Measurements from ENCODE around the gene MUC4. TPM values are rescaled to one million over a fixed set of nuclear protein-coding genes. Genes with fewer than 3 reads are reported as not detected.

Gene MUC4
- total and polyA plus RNA-seq, 3 donors from 2014 or later: 1.8 to 4.7 (median 4.0) TPM

- H3K9me3 ChIP-seq: no peaks in the 10 kb centered on the region
- no peak overlapping the region for H3K4me3 ChIP-seq
- no peak for DNase-seq
- 81 to 95% methylated on average over 4 to 19 of the region's 19 CpGs for WGBS, 2 donors
- peaks cover 17% of the 10 kb centered on the region for H3K4me1 ChIP-seq
- H3K36me3 ChIP-seq (ENCODE audit: low read depth, missing control alignments): no peaks in the 10 kb centered on the region
- H3K27ac ChIP-seq: no peak overlapping the region
- H3K27me3 ChIP-seq: no peaks in the 10 kb centered on the region
- intact Hi-C loops (cut with DNase I; ENCODE audit: low total_unique reads): no loop called here
- no peak for TF ChIP-seq CTCF (IDR thresholded peaks at IDR 0.05)
- no peak for TF ChIP-seq POLR2A (IDR thresholded peaks at IDR 0.05)
Observed at GRCh38 chr3:195754141-195754540, 57.6 kb downstream of the MUC4 start.

- Histone ChIP-seq H3K27me3 (no peaks in the 10 kb centered on the region), H3K4me1 (peaks cover 17% of the 10 kb centered on the region), H3K27ac (no peak overlapping the region), H3K36me3 (ENCODE audit: low read depth, missing control alignments) (no peaks in the 10 kb centered on the region), H3K4me3 (no peak overlapping the region), H3K9me3 (no peaks in the 10 kb centered on the region)
- intact Hi-C loops (cut with DNase I; ENCODE audit: low total_unique reads): no loop called here
- WGBS, 2 donors: 86 to 90% methylated on average over 13 to 14 of the region's 14 CpGs
- TF ChIP-seq CTCF (IDR thresholded peaks at IDR 0.05) (no peak), POLR2A (IDR thresholded peaks at IDR 0.05) (no peak)
- no peak for DNase-seq
Observed at GRCh38 chr3:195753581-195753980, 58.1 kb downstream of the MUC4 start.

- Histone ChIP-seq H3K27ac (no peak overlapping the region), H3K36me3 (ENCODE audit: low read depth, missing control alignments) (no peaks in the 10 kb centered on the region), H3K27me3 (no peaks in the 10 kb centered on the region), H3K4me1 (peaks cover 21% of the 10 kb centered on the region), H3K4me3 (no peak overlapping the region), H3K9me3 (no peaks in the 10 kb centered on the region)
- DNase-seq: peak; percentile 86
- 69 to 84% methylated on average over 24 to 26 of the region's 26 CpGs for WGBS, 2 donors
- intact Hi-C loops (cut with DNase I; ENCODE audit: low total_unique reads): no loop called here
- TF ChIP-seq CTCF (IDR thresholded peaks at IDR 0.05): no peak
- no peak for TF ChIP-seq POLR2A (IDR thresholded peaks at IDR 0.05)
Observed at GRCh38 chr3:195752546-195753331, 59.0 kb downstream of the MUC4 start.

- no peak overlapping the region for H3K27ac ChIP-seq
- H3K4me1 ChIP-seq: peaks cover 14% of the 10 kb centered on the region
- no peaks in the 10 kb centered on the region for H3K9me3 ChIP-seq
- H3K36me3 ChIP-seq (ENCODE audit: low read depth, missing control alignments): no peaks in the 10 kb centered on the region
- DNase-seq: no peak
- WGBS, 2 donors: 88 to 95% methylated on average over 7 to 13 of the region's 13 CpGs
- intact Hi-C loops (cut with DNase I; ENCODE audit: low total_unique reads): no loop called here
- no peak overlapping the region for H3K4me3 ChIP-seq
- H3K27me3 ChIP-seq: no peaks in the 10 kb centered on the region
- TF ChIP-seq POLR2A (IDR thresholded peaks at IDR 0.05) (no peak), CTCF (IDR thresholded peaks at IDR 0.05) (no peak)
Observed at GRCh38 chr3:195752066-195752465, 59.7 kb downstream of the MUC4 start.

GRCh38 chr3:195751560-195751959, 60.2 kb downstream of the MUC4 start:
- Histone ChIP-seq H3K27ac (no peak overlapping the region), H3K27me3 (no peaks in the 10 kb centered on the region), H3K4me3 (no peak overlapping the region), H3K9me3 (no peaks in the 10 kb centered on the region), H3K36me3 (ENCODE audit: low read depth, missing control alignments) (no peaks in the 10 kb centered on the region), H3K4me1 (peaks cover 14% of the 10 kb centered on the region)
- intact Hi-C loops (cut with DNase I; ENCODE audit: low total_unique reads): no loop called here
- TF ChIP-seq POLR2A (IDR thresholded peaks at IDR 0.05) (no peak), CTCF (IDR thresholded peaks at IDR 0.05) (no peak)
- WGBS, 2 donors: 82 to 88% methylated on average over 7 of the region's 7 CpGs
- DNase-seq: no peak

Data from testis (tissue), 3 donors.